Esophagus muscularis mucosa (tissue), 4 donors: Measurements from ENCODE around the gene RPS2. TPM values are rescaled to one million over a fixed set of nuclear protein-coding genes. Genes with fewer than 3 reads are reported as not detected.

Experiments
- DNase-seq: peaks from one replicate; pipeline ENCODE4 v3.0.0-alpha.2; 2017; ENCODE audit errors: extremely low spot score
- H3K27ac ChIP-seq, 4 donors: fragments of 200-600 bp; sonication (generic); replicated peaks in 1 of 4; 1 replicate in 3 of 4; 2 replicates in 1 of 4; pipeline ENCODE4 v1.5.1; 2016 to 2019; ENCODE audit warnings: mild to moderate bottlenecking in 1 of 4
- H3K27me3 ChIP-seq, 4 donors: fragments of 200-600 bp; sonication (generic); one replicate each; pipeline versions ENCODE4 v1.5.1 to v1.6.0; 2016 to 2019
- H3K36me3 ChIP-seq, 4 donors: fragments of 200-600 bp; sonication (generic); one replicate each; pipeline ENCODE4 v1.5.1; 2016 to 2019
- H3K4me1 ChIP-seq, 4 donors: fragments of 200-600 bp; sonication (generic); one replicate each; pipeline ENCODE4 v1.5.1; 2016 to 2019
- H3K4me3 ChIP-seq, 4 donors: fragments of 200-600 bp; sonication (generic); 1 replicate in 2 of 4; 2 replicates in 2 of 4; pipeline ENCODE4 v1.5.1; 2016 to 2019; ENCODE audit warnings: mild to moderate bottlenecking in 4 of 4, moderate library complexity in 1 of 4
- H3K9me3 ChIP-seq, 4 donors: fragments of 200-600 bp; sonication (generic); 1 replicate in 3 of 4; 2 replicates in 1 of 4; pipeline ENCODE4 v1.5.1; 2016 to 2019
- EP300 ChIP-seq: sonication (generic); formaldehyde crosslinking; IDR thresholded peaks from one replicate; pipeline ENCODE4 v1.6.1; 2017; ENCODE audit warnings: antibody characterized with exemption
- POLR2A ChIP-seq: fragments of 450-650 bp; IDR thresholded peaks from one replicate; pipeline ENCODE4 v1.6.1; 2017; ENCODE audit warnings: antibody characterized with exemption, moderate library complexity, mild to moderate bottlenecking, low read depth
- POLR2AphosphoS5 ChIP-seq, 2 donors: sonication (generic); formaldehyde crosslinking; IDR thresholded peaks; one replicate each; pipeline ENCODE4 v1.6.1; 2017; ENCODE audit warnings: antibody characterized with exemption in 2 of 2
- WGBS: methylation state at CpG from one replicate; pipeline ENCODE4 v1.1.5; 2018; 5-methylcytosine and 5-hydroxymethylcytosine counted together
- intact Hi-C: fragments of 100-400 bp; cut with DNase I; formaldehyde crosslinking; loops from one replicate; pipeline ENCODE4 v1.15.1; 2023
- total RNA-seq, 4 donors: library from RNA; depleted of rRNA; stranded (reverse); fragments of >200 nt; gene quantifications; one replicate each; pipeline versions ENCODE4 v1.1.0 to v1.2.1, GENCODE V29; 2016
- TF ChIP-seq, protein P1 (sequence below), 3 experiments: fragments of 200-600 bp in 2 of 3; fragments of 450-650 bp in 1 of 3; sonication (generic) in 2 of 3; IDR thresholded peaks; one replicate each; pipeline ENCODE4 v1.5.1; 2017 to 2019; ENCODE audit warnings: antibody characterized with exemption in 3 of 3, mild to moderate bottlenecking in 2 of 3, moderate library complexity in 1 of 3

RPS2 gene
- total RNA-seq, 4 donors from 2014 or later, result 1,144 to 2,342 (median 1,414) TPM

DNA sequence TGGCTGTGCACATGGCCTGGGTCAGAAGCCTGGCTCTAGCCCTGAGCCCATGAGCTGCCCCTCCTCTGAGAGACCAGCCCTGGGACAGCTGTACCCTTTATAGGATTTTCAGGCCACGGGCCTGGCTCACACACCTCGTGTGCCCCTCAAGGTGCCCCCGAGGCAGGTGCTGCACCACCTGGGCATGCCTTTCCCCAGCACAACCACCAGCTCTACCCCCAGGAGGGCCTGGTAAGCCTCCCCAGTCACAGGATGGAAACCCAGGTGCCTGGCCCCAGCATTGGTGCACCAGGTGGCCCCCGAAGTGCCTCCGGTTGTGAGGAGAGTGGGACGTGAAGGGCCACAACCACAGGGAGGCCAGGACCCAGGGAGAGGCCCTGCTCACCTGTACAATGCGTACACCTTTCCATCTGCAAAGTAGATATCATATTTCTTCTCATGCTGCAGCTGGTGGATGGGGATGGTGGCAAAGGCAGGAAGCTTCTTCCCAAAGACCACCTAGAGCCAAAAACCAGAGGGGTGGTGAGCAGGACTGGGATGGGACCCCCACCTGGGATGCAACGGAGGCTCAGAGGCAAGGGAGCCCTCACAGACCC is 38.7 kb upstream of the RPS2 start:
- H3K9me3 ChIP-seq, result no peaks in the 10 kb centered on the region
- 50% methylated on average over 1 of the region's 8 CpGs for WGBS
- peaks cover 48 to 53% (median 51%) of the 10 kb centered on the region in 4 donors for H3K4me1 ChIP-seq
- intact Hi-C loops, result no loop called here
- TF ChIP-seq EP300, result no peak
- TF ChIP-seq POLR2AphosphoS5 (IDR thresholded peaks at IDR 0.05), result no peak
- TF ChIP-seq POLR2A, result no peak
- TF ChIP-seq, protein P1, sequence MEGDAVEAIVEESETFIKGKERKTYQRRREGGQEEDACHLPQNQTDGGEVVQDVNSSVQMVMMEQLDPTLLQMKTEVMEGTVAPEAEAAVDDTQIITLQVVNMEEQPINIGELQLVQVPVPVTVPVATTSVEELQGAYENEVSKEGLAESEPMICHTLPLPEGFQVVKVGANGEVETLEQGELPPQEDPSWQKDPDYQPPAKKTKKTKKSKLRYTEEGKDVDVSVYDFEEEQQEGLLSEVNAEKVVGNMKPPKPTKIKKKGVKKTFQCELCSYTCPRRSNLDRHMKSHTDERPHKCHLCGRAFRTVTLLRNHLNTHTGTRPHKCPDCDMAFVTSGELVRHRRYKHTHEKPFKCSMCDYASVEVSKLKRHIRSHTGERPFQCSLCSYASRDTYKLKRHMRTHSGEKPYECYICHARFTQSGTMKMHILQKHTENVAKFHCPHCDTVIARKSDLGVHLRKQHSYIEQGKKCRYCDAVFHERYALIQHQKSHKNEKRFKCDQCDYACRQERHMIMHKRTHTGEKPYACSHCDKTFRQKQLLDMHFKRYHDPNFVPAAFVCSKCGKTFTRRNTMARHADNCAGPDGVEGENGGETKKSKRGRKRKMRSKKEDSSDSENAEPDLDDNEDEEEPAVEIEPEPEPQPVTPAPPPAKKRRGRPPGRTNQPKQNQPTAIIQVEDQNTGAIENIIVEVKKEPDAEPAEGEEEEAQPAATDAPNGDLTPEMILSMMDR (IDR thresholded peaks at IDR 0.05), result no peak
- H3K27ac ChIP-seq, result no peak overlapping the region
- H3K27me3 ChIP-seq, result no peaks in the 10 kb centered on the region
- no peak overlapping the region for H3K4me3 ChIP-seq
- no peak for DNase-seq
- peaks cover 51 to 60% (median 58%) of the 10 kb centered on the region in 4 donors for H3K36me3 ChIP-seq

- Histone ChIP-seq H3K9me3 (no peaks in the 10 kb centered on the region), H3K36me3 (peaks cover 58 to 66% (median 63%) of the 10 kb centered on the region in 4 donors), H3K27me3 (no peaks in the 10 kb centered on the region), H3K4me1 (peaks cover 40 to 51% (median 48%) of the 10 kb centered on the region in 4 donors), H3K27ac (no peak overlapping the region), H3K4me3 (no peak overlapping the region)
- 92% methylated on average over 10 of the region's 47 CpGs for WGBS
- TF ChIP-seq, protein P1 (IDR thresholded peaks at IDR 0.05), result no peak
- TF ChIP-seq POLR2A (no peak), EP300 (no peak), POLR2AphosphoS5 (IDR thresholded peaks at IDR 0.05) (no peak)
- intact Hi-C loops, result no loop called here
- DNase-seq, result no peak
Observed at GRCh38 chr16:2002406-2003230, 38.0 kb upstream of the RPS2 start.

GRCh38 chr16:2001456-2002355 is 37.1 kb upstream of the RPS2 start:
- TF ChIP-seq POLR2AphosphoS5 (IDR thresholded peaks at IDR 0.05) (no peak), POLR2A (no peak), EP300 (no peak)
- TF ChIP-seq, protein P1 (IDR thresholded peaks at IDR 0.05), result no peak
- 94% methylated on average over 37 of the region's 53 CpGs for WGBS
- peaks cover 58 to 74% (median 71%) of the 10 kb centered on the region in 4 donors for H3K36me3 ChIP-seq

DNA sequence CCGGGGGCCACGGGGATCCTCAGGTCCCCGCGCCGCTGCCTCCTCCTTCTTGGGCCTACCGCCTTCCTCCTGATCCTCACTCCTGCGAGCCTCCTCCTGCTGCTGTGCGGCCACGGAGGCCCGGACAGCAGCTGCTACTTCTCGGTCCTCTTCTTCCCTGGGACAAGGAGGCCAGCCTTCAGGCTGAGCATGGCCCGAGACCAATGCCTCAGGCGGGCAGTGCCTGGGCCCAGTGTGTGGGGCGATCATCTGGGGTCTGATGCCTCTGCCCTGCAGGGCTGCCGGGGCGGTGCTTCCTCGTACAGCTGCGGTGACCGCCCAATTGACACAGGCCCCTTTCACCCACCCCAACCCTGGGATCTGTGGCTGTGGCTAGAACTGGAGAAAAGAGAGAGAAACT is 36.4 kb upstream of the RPS2 start:
- intact Hi-C loops, result no loop called here
- Histone ChIP-seq H3K4me1 (peaks cover 27 to 48% (median 32%) of the 10 kb centered on the region in 4 donors), H3K4me3 (no peak overlapping the region), H3K27me3 (no peaks in the 10 kb centered on the region), H3K36me3 (peaks cover 58 to 77% (median 72%) of the 10 kb centered on the region in 4 donors), H3K9me3 (no peaks in the 10 kb centered on the region), H3K27ac (no peak overlapping the region)
- no peak for DNase-seq
- WGBS, result 88% methylated on average over 12 of the region's 19 CpGs
- TF ChIP-seq, protein P1 (IDR thresholded peaks at IDR 0.05), result no peak
- no peak for TF ChIP-seq POLR2A
- no peak for TF ChIP-seq POLR2AphosphoS5 (IDR thresholded peaks at IDR 0.05)
- TF ChIP-seq EP300, result no peak

More at GRCh38 chr16:2001456-2002355, 37.1 kb upstream of the RPS2 start:
- Histone ChIP-seq H3K9me3 (no peaks in the 10 kb centered on the region), H3K4me1 (peaks cover 32 to 50% (median 39%) of the 10 kb centered on the region in 4 donors), H3K4me3 (no peak overlapping the region), H3K27ac (no peak overlapping the region), H3K27me3 (no peaks in the 10 kb centered on the region)
- intact Hi-C loops, result no loop called here
- no peak for DNase-seq
